ENCODE results near the gene PDIA6.

Gene PDIA6

GRCh38 chr2:10824191-10824590, 11.6 kb upstream of the PDIA6 start:
- TF ChIP-seq CTCF (IDR thresholded peaks at IDR 0.05; ENCODE audit: low read length) (no peak), EZH2 (IDR thresholded peaks at IDR 0.05; ENCODE audit: borderline replicate concordance, low read length) (no peak)
- H3K9me3 ChIP-seq (ENCODE audit: low read length), result no peaks in the 10 kb centered on the region
- no peak overlapping the region for H3K4me2 ChIP-seq (ENCODE audit: low read length)
- H3K36me3 ChIP-seq (ENCODE audit: insufficient read depth, low read length), result no peaks in the 10 kb centered on the region; the same call in 1 of the 2 replicates
- H3K9ac ChIP-seq (ENCODE audit: low read length), result no peak overlapping the region
- no peaks in the 10 kb centered on the region for H3K9me2 ChIP-seq (ENCODE audit: low read depth, low read length)
- H4K20me1 ChIP-seq (ENCODE audit: insufficient read depth, low read length), result no peaks in the 10 kb centered on the region
- no peaks in the 10 kb centered on the region for H3F3A ChIP-seq (ENCODE audit: insufficient read depth, low read length)
- H2AFZ ChIP-seq (ENCODE audit: low read length), result no peak overlapping the region
- H3K4me3 ChIP-seq (ENCODE audit: low read depth, low read length, poor library complexity, severe bottlenecking), result no peak overlapping the region
- H3K4me1 ChIP-seq (ENCODE audit: insufficient read depth, low read length, severe bottlenecking), result no peaks in the 10 kb centered on the region
- peaks cover 16% of the 10 kb centered on the region for H3K27me3 ChIP-seq (ENCODE audit: insufficient read depth, low read length)
- no peaks in the 10 kb centered on the region for H3K79me2 ChIP-seq (ENCODE audit: insufficient read depth, low read length)
- H3K27ac ChIP-seq (ENCODE audit: low read depth, low read length, poor library complexity, severe bottlenecking), result no peak overlapping the region

GRCh38 chr2:10820978-10821695, 8.6 kb upstream of the PDIA6 start:
- Histone ChIP-seq H3K4me2 (ENCODE audit: low read length) (no peak overlapping the region), H3K9me3 (ENCODE audit: low read length) (no peaks in the 10 kb centered on the region), H2AFZ (ENCODE audit: low read length) (no peak overlapping the region), H3K9ac (ENCODE audit: low read length) (no peak overlapping the region), H3F3A (ENCODE audit: insufficient read depth, low read length) (no peaks in the 10 kb centered on the region), H3K27ac (ENCODE audit: low read depth, low read length, poor library complexity, severe bottlenecking) (no peak overlapping the region), H3K9me2 (ENCODE audit: low read depth, low read length) (no peaks in the 10 kb centered on the region), H3K27me3 (ENCODE audit: insufficient read depth, low read length) (peaks cover 15% of the 10 kb centered on the region), H3K4me1 (ENCODE audit: insufficient read depth, low read length, severe bottlenecking) (no peaks in the 10 kb centered on the region), H3K4me3 (ENCODE audit: low read depth, low read length, poor library complexity, severe bottlenecking) (no peak overlapping the region), H4K20me1 (ENCODE audit: insufficient read depth, low read length) (no peaks in the 10 kb centered on the region), H3K79me2 (ENCODE audit: insufficient read depth, low read length) (no peaks in the 10 kb centered on the region), H3K36me3 (ENCODE audit: insufficient read depth, low read length) (no peaks in the 10 kb centered on the region; the same call in 1 of the 2 replicates)
- TF ChIP-seq CTCF (IDR thresholded peaks at IDR 0.05; ENCODE audit: low read length), result no peak
- no peak for TF ChIP-seq EZH2 (IDR thresholded peaks at IDR 0.05; ENCODE audit: borderline replicate concordance, low read length)

- no peak overlapping the region for H3K4me2 ChIP-seq (ENCODE audit: low read length)
- no peak for TF ChIP-seq CTCF (IDR thresholded peaks at IDR 0.05; ENCODE audit: low read length)
- TF ChIP-seq EZH2 (IDR thresholded peaks at IDR 0.05; ENCODE audit: borderline replicate concordance, low read length), result no peak
- no peaks in the 10 kb centered on the region for H4K20me1 ChIP-seq (ENCODE audit: insufficient read depth, low read length)
- no peaks in the 10 kb centered on the region for H3K9me3 ChIP-seq (ENCODE audit: low read length)
- no peak overlapping the region for H2AFZ ChIP-seq (ENCODE audit: low read length)
- H3K27me3 ChIP-seq (ENCODE audit: insufficient read depth, low read length), result peaks cover 9% of the 10 kb centered on the region
- H3K9ac ChIP-seq (ENCODE audit: low read length), result no peak overlapping the region
- no peak overlapping the region for H3K27ac ChIP-seq (ENCODE audit: low read depth, low read length, poor library complexity, severe bottlenecking)
- no peaks in the 10 kb centered on the region for H3K9me2 ChIP-seq (ENCODE audit: low read depth, low read length)
- H3K79me2 ChIP-seq (ENCODE audit: insufficient read depth, low read length), result no peaks in the 10 kb centered on the region
- no peaks in the 10 kb centered on the region for H3K4me1 ChIP-seq (ENCODE audit: insufficient read depth, low read length, severe bottlenecking)
- H3K4me3 ChIP-seq (ENCODE audit: low read depth, low read length, poor library complexity, severe bottlenecking), result no peak overlapping the region
- no peaks in the 10 kb centered on the region for H3K36me3 ChIP-seq (ENCODE audit: insufficient read depth, low read length)
- no peaks in the 10 kb centered on the region for H3F3A ChIP-seq (ENCODE audit: insufficient read depth, low read length)
Observed at GRCh38 chr2:10820562-10820961, 8.0 kb upstream of the PDIA6 start.
